HepG2 (cell line): Measurements from ENCODE around the gene LIPA. TPM values are rescaled to one million over a fixed set of nuclear protein-coding genes. Genes with fewer than 3 reads are reported as not detected.

Source experiments
- ATAC-seq: fragments of 200-7000 bp; cut with Tn5 transposase; 3 replicates; pipeline ENCODE4 v1.9.1; 2020; ENCODE audit warnings: mild to moderate bottlenecking, moderate library complexity
- BruUV-seq: library from RNA; stranded (reverse); fragments of 400-500 nt; replicated peaks from 2 replicates; lab custom pipeline; 2021; lab: Mats Ljungman, UMichigan
- CTCF ChIA-PET: fragments of 300-600 bp; formaldehyde crosslinking; extraction: SDS; loops from one replicate; lab custom pipeline; 2021; ENCODE audit warnings: low total read pairs, inconsistent platforms, low intra/inter-chr PET ratio; lab: Yijun Ruan, JAX
- POLR2A ChIA-PET: fragments of 350-600 bp; sonication (Branson Sonifier 250); formaldehyde crosslinking; loops from one replicate; lab custom pipeline; 2020; ENCODE audit warnings: antibody characterized with exemption, inconsistent platforms; lab: Yijun Ruan, JAX
- DNase-seq: peaks from one replicate; pipeline ENCODE4 v3.0.0-alpha.2; 2015; ENCODE audit warnings: low spot score
- FAIRE-seq: peaks from 3 replicates; lab custom pipeline; 2011; peaks lifted over from hg19 to GRCh38; lab: Jason Lieb, UNC
- H2AFZ ChIP-seq: one replicate; pipeline ENCODE4 v1.6.1; 2011; ENCODE audit warnings: low read length, inconsistent platforms
- H3K27ac ChIP-seq: fragments of 300-600 bp; 3 replicates; pipeline ENCODE4 v1.8.0; 2011; ENCODE audit warnings: mixed run types, mild to moderate bottlenecking, mixed read lengths, low read length, inconsistent platforms; ENCODE audit not compliant: insufficient read depth; ENCODE audit errors: extremely low read length
- H3K27me3 ChIP-seq, 2 experiments: fragments of 200-600 bp in 1 of 2; 2 replicates in 1 of 2; 3 replicates in 1 of 2; pipeline versions ENCODE4 v1.6.0 to v1.8.0; 2011; ENCODE audit warnings: low read length in 2 of 2, mild to moderate bottlenecking in 2 of 2, moderate library complexity in 2 of 2, inconsistent platforms in 1 of 2; ENCODE audit not compliant: insufficient read depth in 2 of 2, control insufficient read depth in 1 of 2
- H3K36me3 ChIP-seq, 2 experiments: fragments of 200-600 bp in 1 of 2; replicated peaks in 1 of 2; 2 replicates in 1 of 2; 3 replicates in 1 of 2; pipeline versions ENCODE4 v1.5.1 to v1.8.0; 2011; ENCODE audit warnings: low read length in 2 of 2, inconsistent platforms in 1 of 2; ENCODE audit not compliant: insufficient read depth in 2 of 2, control insufficient read depth in 1 of 2
- H3K4me1 ChIP-seq: 2 replicates; pipeline ENCODE4 v1.5.1; 2012; ENCODE audit warnings: low read length, inconsistent platforms; ENCODE audit not compliant: insufficient read depth
- H3K4me2 ChIP-seq: 2 replicates; pipeline ENCODE4 v1.6.0; 2011; ENCODE audit warnings: low read depth, low read length, inconsistent platforms
- H3K4me3 ChIP-seq, 3 experiments: fragments of 200-600 bp in 1 of 3; sonication (generic), shearing (Covaris generic) in 1 of 3; replicated peaks in 1 of 3; 2 replicates each; pipeline ENCODE4 v1.5.1; 2011 to 2016; ENCODE audit warnings: low read length in 3 of 3, inconsistent platforms in 2 of 3, low read depth in 2 of 3, mild to moderate bottlenecking in 2 of 3, control low read depth in 1 of 3, mixed read lengths in 1 of 3; ENCODE audit not compliant: insufficient read depth in 1 of 3
- H3K79me2 ChIP-seq: one replicate; pipeline ENCODE4 v1.6.1; 2011; ENCODE audit warnings: low read length, inconsistent platforms; ENCODE audit not compliant: insufficient read depth
- H3K9ac ChIP-seq: 2 replicates; pipeline ENCODE4 v1.6.0; 2011; ENCODE audit warnings: mild to moderate bottlenecking, low read depth, low read length, inconsistent platforms; ENCODE audit not compliant: insufficient read depth
- H3K9me3 ChIP-seq: 2 replicates; pipeline ENCODE4 v1.5.1; 2012; ENCODE audit warnings: mild to moderate bottlenecking, low read length
- H4K20me1 ChIP-seq: 2 replicates; pipeline ENCODE4 v1.6.0; 2011; ENCODE audit warnings: inconsistent platforms, mild to moderate bottlenecking, low read length, moderate library complexity; ENCODE audit not compliant: insufficient read depth
- ELF3 ChIP-seq: IDR thresholded peaks from 2 replicates; pipeline ENCODE4 v1.6.1; 2016; ENCODE audit warnings: missing genetic modification reagents, missing compliant biosample characterization
- IRF2 ChIP-seq: IDR thresholded peaks from 2 replicates; pipeline ENCODE4 v1.6.1; 2018; ENCODE audit warnings: missing genetic modification reagents, missing compliant biosample characterization
- KAT7 ChIP-seq: IDR thresholded peaks from 2 replicates; pipeline ENCODE4 v1.6.1; 2018; ENCODE audit warnings: borderline replicate concordance, missing compliant biosample characterization
- NFAT5 ChIP-seq: sonication (generic); formaldehyde crosslinking; IDR thresholded peaks from 2 replicates; pipeline ENCODE4 v1.4.0; 2020; ENCODE audit warnings: missing genetic modification reagents
- POLR2G ChIP-seq: fragments of 200-400 bp; formaldehyde crosslinking; IDR thresholded peaks from 2 replicates; pipeline ENCODE4 v1.6.1; 2018; ENCODE audit warnings: mild to moderate bottlenecking, low read depth, low read length, moderate library complexity
- REST ChIP-seq, 2 experiments: IDR thresholded peaks; 2 replicates each; pipeline ENCODE4 v1.6.1; 2011 to 2012; ENCODE audit warnings: low read length in 2 of 2, borderline replicate concordance in 1 of 2, low read depth in 1 of 2, mild to moderate bottlenecking in 1 of 2, moderate library complexity in 1 of 2
- TRIM22 ChIP-seq: fragments of 450-650 bp; IDR thresholded peaks from 2 replicates; pipeline ENCODE4 v1.6.1; 2017
- ZFP1 ChIP-seq: IDR thresholded peaks from 2 replicates; pipeline ENCODE4 v1.6.1; 2016
- ZNF160 ChIP-seq: sonication (generic); formaldehyde crosslinking; IDR thresholded peaks from 2 replicates; pipeline ENCODE4 v1.8.0; 2022; ENCODE audit warnings: mild to moderate bottlenecking, inconsistent platforms, missing genetic modification reagents
- ZNF484 ChIP-seq: sonication (generic); formaldehyde crosslinking; IDR thresholded peaks from 2 replicates; pipeline ENCODE4 v1.5.1; 2020; ENCODE audit warnings: mild to moderate bottlenecking, low read depth, missing genetic modification reagents, borderline replicate concordance
- ZNF550 ChIP-seq: sonication (generic); formaldehyde crosslinking; IDR thresholded peaks from 2 replicates; pipeline ENCODE4 v1.4.0; 2020; ENCODE audit warnings: mild to moderate bottlenecking, missing genetic modification reagents, borderline replicate concordance
- ZNF710 ChIP-seq: sonication (generic); formaldehyde crosslinking; IDR thresholded peaks from 2 replicates; pipeline ENCODE4 v1.5.0; 2020; ENCODE audit warnings: mild to moderate bottlenecking, missing genetic modification reagents, borderline replicate concordance
- in situ Hi-C: cut with HindIII; loops from 2 replicates; pipeline ENCODE4 v1.10.0; 2017; ENCODE audit warnings: low pct_unique_long_range_greater_than_20kb; ENCODE audit not compliant: extremely low pct_ligation_motif_present
- intact Hi-C: fragments of 100-400 bp; cut with micrococcal nuclease; formaldehyde crosslinking; loops from one replicate; pipeline ENCODE4 v1.10.0; 2022; ENCODE audit not compliant: unreplicated experiment
- polyA plus RNA-seq, 8 experiments: library from polyadenylated mRNA; depleted of rRNA in 3 of 8; stranded (reverse) in 7 of 8; unstranded in 1 of 8; fragments of >200 nt; fragmentation: Illumina TruSeq in 4 of 8; extraction: Trizol in 4 of 8; gene quantifications; 2 replicates each; pipeline versions ENCODE4 v1.2.1 to v1.2.3, GENCODE V29; 2011 to 2016; ENCODE audit warnings: low read depth in 4 of 8, missing spikeins in 1 of 8, mixed read lengths in 1 of 8; ENCODE audit not compliant: insufficient read depth in 1 of 8
- total RNA-seq, 5 experiments: library from RNA; depleted of rRNA; stranded (reverse); fragments of >200 nt; fragmentation: Illumina TruSeq; extraction: Trizol; gene quantifications; 2 replicates each; pipeline ENCODE4 v1.2.3, GENCODE V29; 2016; ENCODE audit warnings: low read depth in 1 of 5

Gene LIPA
- total and polyA plus RNA-seq, 2 of the 13 experiments (the other 11 are each of a cell fraction or from before 2014, with no cell fraction given), result 57.1 to 79.5 TPM

GRCh38 chr10:89184638-89185037, 66.9 kb downstream of the LIPA start (continued):
- TF ChIP-seq REST (IDR thresholded peaks at IDR 0.05; ENCODE audit: borderline replicate concordance in 1 of 2, low read depth in 1 of 2, low read length in 2 of 2) (no peak), ZNF484 (CRISPR knock-in tag) (no peak)

- Histone ChIP-seq H3K27ac (no peak overlapping the region), H2AFZ (no peak overlapping the region), H3K4me2 (no peak overlapping the region), H3K4me1 (no peaks in the 10 kb centered on the region), H3K9me3 (no peaks in the 10 kb centered on the region), H3K79me2 (no peaks in the 10 kb centered on the region), H3K27me3 (no peaks in the 10 kb centered on the region), H3K4me3 (no peak overlapping the region), H3K9ac (no peak overlapping the region), H4K20me1 (no peaks in the 10 kb centered on the region), H3K36me3 (no peaks in the 10 kb centered on the region)
- ChIA-PET CTCF (no interaction called here), POLR2A (no interaction called here)
- intact Hi-C loops (no loop called here), in situ Hi-C loops (no loop called here)
- FAIRE-seq (no peak), DNase-seq (no peak), ATAC-seq (no peak)
- no TSS peak for BruUV-seq
- TF ChIP-seq KAT7, result no peak
- TF ChIP-seq ZNF160 (CRISPR knock-in tag), result no peak
- no peak for TF ChIP-seq ZNF550 (CRISPR knock-in tag)
- TF ChIP-seq TRIM22, result no peak
- no peak for TF ChIP-seq ZFP1 (CRISPR knock-in tag)
- no peak for TF ChIP-seq IRF2 (CRISPR knock-in tag)
- TF ChIP-seq ELF3 (CRISPR knock-in tag), result no peak
- TF ChIP-seq NFAT5, result no peak
- TF ChIP-seq POLR2G, result no peak
- no peak for TF ChIP-seq ZNF710 (CRISPR knock-in tag)
Measured at GRCh38 chr10:89183571-89183970, 68.0 kb downstream of the LIPA start.
